Kidney epithelial cell (primary cell): ENCODE data around the gene SSX2IP. TPM values are rescaled to one million over a fixed set of nuclear protein-coding genes. Genes with fewer than 3 reads are reported as not detected.

ENCODE experiments used
- DNase-seq: peaks from one replicate; pipeline ENCODE4 v3.0.0-alpha.2; 2010; ENCODE audit warnings: low read depth
- H3K27me3 ChIP-seq: 2 replicates; pipeline ENCODE4 v1.6.0; 2011; ENCODE audit warnings: low read length; ENCODE audit not compliant: control insufficient read depth, insufficient read depth
- H3K36me3 ChIP-seq: 2 replicates; pipeline ENCODE4 v1.5.1; 2011; ENCODE audit warnings: low read length; ENCODE audit not compliant: control insufficient read depth, insufficient read depth
- H3K4me3 ChIP-seq: 2 replicates; pipeline ENCODE4 v1.5.1; 2011; ENCODE audit warnings: low read depth, mild to moderate bottlenecking, control low read depth, low read length
- CTCF ChIP-seq: IDR thresholded peaks from 2 replicates; pipeline ENCODE4 v1.5.1; 2011; ENCODE audit warnings: mild to moderate bottlenecking, moderate library complexity, low read length, control low read depth, inconsistent platforms; ENCODE audit not compliant: insufficient read depth, poor library complexity, severe bottlenecking
- total RNA-seq: library from RNA; depleted of rRNA; stranded (reverse); fragments of >200 nt; gene quantifications from 2 replicates; pipeline ENCODE4 v1.2.3, GENCODE V29; 2015

SSX2IP gene
- total RNA-seq, 1 donor from 2014 or later, result 10.9 TPM

DNA sequence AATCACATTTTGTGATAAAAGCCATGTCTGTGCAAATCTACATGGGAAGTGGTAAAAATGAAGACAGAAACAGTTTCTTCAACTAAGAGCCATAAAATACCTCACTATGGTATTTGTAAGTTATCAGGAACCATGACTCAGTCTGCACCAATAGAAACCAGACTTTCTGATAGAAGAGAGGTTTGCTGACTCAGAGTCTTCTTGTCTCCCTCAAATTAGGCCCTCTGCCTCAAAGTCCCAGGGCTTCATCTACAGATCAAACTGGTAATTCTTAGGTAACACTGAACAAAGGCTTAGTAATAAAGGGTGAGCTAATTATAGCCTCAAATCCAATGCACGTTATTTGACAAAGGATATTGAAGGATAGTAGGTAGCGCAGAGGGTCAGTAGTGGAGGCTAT is 30.9 kb upstream of the SSX2IP start:
- no peak for TF ChIP-seq CTCF
- Histone ChIP-seq H3K4me3 (no peak overlapping the region), H3K27me3 (no peaks in the 10 kb centered on the region), H3K36me3 (no peaks in the 10 kb centered on the region)
- DNase-seq, result no peak

GRCh38 chr1:84720221-84720780 is 30.0 kb upstream of the SSX2IP start:
- no peak for DNase-seq
- no peak for TF ChIP-seq CTCF
- Histone ChIP-seq H3K36me3 (no peaks in the 10 kb centered on the region), H3K4me3 (no peak overlapping the region), H3K27me3 (no peaks in the 10 kb centered on the region)

DNA sequence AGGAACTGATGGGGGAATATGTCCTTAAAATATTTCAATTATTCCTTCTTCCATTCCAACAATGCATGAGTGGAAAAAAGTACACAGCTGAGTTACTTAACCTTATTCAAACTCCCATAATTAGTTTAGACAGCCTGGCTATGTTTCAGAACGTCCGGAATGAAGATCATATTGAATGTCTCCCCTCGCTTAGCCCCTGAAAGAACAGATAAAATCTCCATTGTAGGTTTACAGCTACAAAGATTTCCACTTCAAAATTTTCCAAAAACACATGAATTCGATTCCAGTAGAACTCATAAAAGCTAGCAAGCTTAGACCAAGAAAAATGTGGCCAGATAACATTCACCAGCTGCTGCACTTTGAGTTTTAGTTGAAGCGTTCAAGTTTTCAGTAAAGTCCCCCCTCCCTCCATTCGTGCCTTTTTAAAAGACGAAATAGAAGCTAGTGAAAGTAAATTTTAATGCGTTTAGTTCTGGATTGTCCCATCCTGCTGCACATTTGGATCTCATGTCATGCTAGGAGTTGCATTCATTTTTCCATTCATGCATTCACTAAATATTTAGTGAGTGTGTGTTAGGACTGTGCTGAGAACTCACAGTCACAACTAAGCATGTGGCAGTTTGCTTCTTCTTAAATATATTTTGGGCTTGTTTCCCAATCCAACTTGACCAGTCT is 29.4 kb upstream of the SSX2IP start:
- TF ChIP-seq CTCF, result no peak
- DNase-seq, result no peak
- Histone ChIP-seq H3K4me3 (no peak overlapping the region), H3K36me3 (no peaks in the 10 kb centered on the region), H3K27me3 (no peaks in the 10 kb centered on the region)

GRCh38 chr1:84715342-84716019 is 25.2 kb upstream of the SSX2IP start:
- no peak for DNase-seq
- TF ChIP-seq CTCF, result no peak
- Histone ChIP-seq H3K27me3 (no peaks in the 10 kb centered on the region), H3K36me3 (no peaks in the 10 kb centered on the region), H3K4me3 (no peak overlapping the region)

DNA sequence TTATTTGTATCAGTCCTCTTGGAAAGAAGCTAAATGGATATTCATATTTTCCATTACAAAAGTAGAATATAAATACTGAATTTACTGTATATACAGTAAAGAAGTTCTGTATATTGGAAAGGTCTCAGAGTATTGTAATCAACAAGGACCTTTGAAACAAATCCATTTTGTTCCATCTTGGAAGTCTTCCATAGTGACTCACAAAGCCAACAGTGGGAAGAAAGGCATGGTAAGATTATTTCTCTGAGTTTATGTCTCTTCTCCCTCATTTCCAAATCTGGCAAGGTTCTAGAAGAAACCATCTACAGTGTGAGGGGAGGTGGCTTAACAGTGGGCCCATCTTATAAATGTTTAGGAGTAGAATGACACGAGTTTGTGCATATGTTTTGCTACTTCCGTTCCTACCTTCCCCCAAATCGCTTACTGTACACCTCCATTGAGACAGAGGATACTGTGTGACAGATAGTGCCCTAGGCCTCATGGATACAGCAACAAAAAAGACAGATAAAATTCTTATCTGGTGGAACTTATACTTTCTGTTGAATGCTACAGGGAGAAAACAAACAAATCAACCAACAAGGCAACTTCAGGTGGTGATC is 22.1 kb upstream of the SSX2IP start:
- Histone ChIP-seq H3K4me3 (no peak overlapping the region), H3K27me3 (no peaks in the 10 kb centered on the region), H3K36me3 (no peaks in the 10 kb centered on the region)
- TF ChIP-seq CTCF, result no peak
- no peak for DNase-seq

DNA sequence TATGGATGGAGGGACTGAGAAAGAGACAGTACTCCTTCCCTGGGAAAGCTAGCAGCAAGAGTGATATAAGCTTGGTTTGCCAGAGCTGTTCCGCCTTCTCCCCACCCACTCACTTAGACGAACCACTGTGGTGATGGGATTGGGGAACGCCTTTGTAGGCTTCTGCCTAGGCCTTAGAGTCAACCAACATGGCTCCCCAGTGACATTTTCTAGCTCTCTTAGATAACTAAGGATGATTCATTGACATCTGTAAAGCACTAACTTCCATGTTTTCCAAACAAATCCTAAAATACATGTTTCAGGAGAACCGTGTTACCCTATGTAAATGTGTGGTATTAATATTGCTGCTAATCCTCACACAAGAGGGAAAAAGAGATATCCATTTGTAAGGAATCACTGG is 21.6 kb upstream of the SSX2IP start:
- Histone ChIP-seq H3K4me3 (no peak overlapping the region), H3K27me3 (no peaks in the 10 kb centered on the region), H3K36me3 (no peaks in the 10 kb centered on the region)
- DNase-seq, result no peak
- no peak for TF ChIP-seq CTCF
